Ascending aorta (tissue), 2 donors: Measurements from ENCODE around the gene ITGA2B. TPM values are rescaled to one million over a fixed set of nuclear protein-coding genes. Genes with fewer than 3 reads are reported as not detected.

ENCODE experiments used
- DNase-seq, 2 donors: peaks; one replicate each; pipeline ENCODE4 v3.0.0-alpha.2; 2019; ENCODE audit warnings: low spot score in 2 of 2
- H3K27ac ChIP-seq, 2 donors: fragments of 200-600 bp; sonication (generic); one replicate each; pipeline ENCODE4 v1.5.1; 2016 to 2017; ENCODE audit warnings: mild to moderate bottlenecking in 1 of 2
- H3K27me3 ChIP-seq: fragments of 200-600 bp; sonication (generic); one replicate; pipeline ENCODE4 v1.5.1; 2017
- H3K36me3 ChIP-seq, 2 donors: fragments of 200-600 bp; sonication (generic); one replicate each; pipeline ENCODE4 v1.5.1; 2016
- H3K4me1 ChIP-seq, 2 donors: fragments of 200-600 bp; sonication (generic); one replicate each; pipeline ENCODE4 v1.5.1; 2016 to 2017; ENCODE audit warnings: mild to moderate bottlenecking in 1 of 2
- H3K4me3 ChIP-seq, 2 donors: fragments of 200-600 bp; sonication (generic); one replicate each; pipeline ENCODE4 v1.5.1; 2016 to 2017; ENCODE audit warnings: mild to moderate bottlenecking in 1 of 2
- H3K9me3 ChIP-seq, 2 donors: fragments of 200-600 bp; sonication (generic); one replicate each; pipeline ENCODE4 v1.5.1; 2016
- intact Hi-C: fragments of 100-400 bp; cut with DNase I; formaldehyde crosslinking; loops from one replicate; pipeline ENCODE4 v1.15.1; 2023
- total RNA-seq: library from RNA; depleted of rRNA; stranded (reverse); fragments of >200 nt; gene quantifications from one replicate; pipeline ENCODE4 v1.1.0, GENCODE V29; 2016
- TF ChIP-seq, protein P1 (sequence below), 3 experiments: fragments of 200-600 bp in 2 of 3; fragments of 450-650 bp in 1 of 3; sonication (generic) in 2 of 3; IDR thresholded peaks; one replicate each; pipeline ENCODE4 v1.5.1; 2016 to 2019; ENCODE audit warnings: antibody characterized with exemption in 3 of 3, mild to moderate bottlenecking in 1 of 3, moderate library complexity in 1 of 3

ITGA2B gene
- total RNA-seq, 1 donor from 2014 or later: not detected

DNA sequence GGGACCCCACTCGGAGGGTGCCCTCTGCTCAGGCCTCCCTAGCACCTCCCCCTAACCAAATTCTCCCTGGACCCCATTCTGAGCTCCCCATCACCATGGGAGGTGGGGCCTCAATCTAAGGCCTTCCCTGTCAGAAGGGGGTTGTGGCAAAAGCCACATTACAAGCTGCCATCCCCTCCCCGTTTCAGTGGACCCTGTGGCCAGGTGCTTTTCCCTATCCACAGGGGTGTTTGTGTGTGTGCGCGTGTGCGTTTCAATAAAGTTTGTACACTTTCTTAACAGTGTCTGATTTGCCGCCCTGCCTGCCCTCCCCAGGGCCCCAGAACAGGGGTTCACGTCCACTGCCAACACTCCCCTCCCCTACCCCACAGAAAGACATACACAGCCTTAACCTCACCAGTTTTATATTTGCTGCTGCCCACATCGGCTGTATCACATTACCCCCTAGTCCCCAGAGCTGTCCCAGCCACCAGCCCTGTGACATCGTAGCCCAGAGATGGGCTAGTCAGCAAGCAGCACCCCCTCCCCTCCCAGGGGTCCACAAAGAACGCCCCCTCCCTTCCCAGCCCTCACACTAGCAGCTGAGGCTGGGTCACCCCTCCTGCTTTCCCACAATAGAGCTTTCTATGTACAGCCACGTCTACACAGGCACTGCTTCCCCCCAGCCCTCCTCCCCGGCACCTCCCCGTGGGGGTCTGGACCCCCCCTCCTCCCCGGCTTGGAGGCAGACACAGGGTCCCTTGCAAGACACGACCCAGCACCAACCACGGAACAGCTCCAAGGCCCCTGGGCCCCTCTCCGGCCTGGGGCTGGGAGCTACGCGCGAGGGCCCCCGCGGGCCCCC is 36.4 kb downstream of the ITGA2B start:
- Histone ChIP-seq H3K4me1 (no peaks in the 10 kb centered on the region), H3K27me3 (no peaks in the 10 kb centered on the region), H3K36me3 (peaks cover 29 to 37% of the 10 kb centered on the region in 2 donors), H3K27ac (no peak overlapping the region), H3K4me3 (peak overlapping the region; percentile 33 to 57), H3K9me3 (no peaks in the 10 kb centered on the region)
- no peak for DNase-seq
- intact Hi-C loops: no loop called here
- TF ChIP-seq, protein P1, sequence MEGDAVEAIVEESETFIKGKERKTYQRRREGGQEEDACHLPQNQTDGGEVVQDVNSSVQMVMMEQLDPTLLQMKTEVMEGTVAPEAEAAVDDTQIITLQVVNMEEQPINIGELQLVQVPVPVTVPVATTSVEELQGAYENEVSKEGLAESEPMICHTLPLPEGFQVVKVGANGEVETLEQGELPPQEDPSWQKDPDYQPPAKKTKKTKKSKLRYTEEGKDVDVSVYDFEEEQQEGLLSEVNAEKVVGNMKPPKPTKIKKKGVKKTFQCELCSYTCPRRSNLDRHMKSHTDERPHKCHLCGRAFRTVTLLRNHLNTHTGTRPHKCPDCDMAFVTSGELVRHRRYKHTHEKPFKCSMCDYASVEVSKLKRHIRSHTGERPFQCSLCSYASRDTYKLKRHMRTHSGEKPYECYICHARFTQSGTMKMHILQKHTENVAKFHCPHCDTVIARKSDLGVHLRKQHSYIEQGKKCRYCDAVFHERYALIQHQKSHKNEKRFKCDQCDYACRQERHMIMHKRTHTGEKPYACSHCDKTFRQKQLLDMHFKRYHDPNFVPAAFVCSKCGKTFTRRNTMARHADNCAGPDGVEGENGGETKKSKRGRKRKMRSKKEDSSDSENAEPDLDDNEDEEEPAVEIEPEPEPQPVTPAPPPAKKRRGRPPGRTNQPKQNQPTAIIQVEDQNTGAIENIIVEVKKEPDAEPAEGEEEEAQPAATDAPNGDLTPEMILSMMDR (IDR thresholded peaks at IDR 0.05): no peak

GRCh38 chr17:44351961-44352827 is 37.3 kb downstream of the ITGA2B start:
- Histone ChIP-seq H3K9me3 (no peaks in the 10 kb centered on the region), H3K36me3 (peaks cover 29 to 37% of the 10 kb centered on the region in 2 donors), H3K4me3 (no peak overlapping the region), H3K27ac (no peak overlapping the region), H3K27me3 (no peaks in the 10 kb centered on the region), H3K4me1 (no peaks in the 10 kb centered on the region)
- TF ChIP-seq, protein P1 (IDR thresholded peaks at IDR 0.05): no peak
- DNase-seq: no peak
- intact Hi-C loops: no loop called here

GRCh38 chr17:44351464-44351863 is 38.0 kb downstream of the ITGA2B start:
- no peak for DNase-seq
- Histone ChIP-seq H3K27ac (no peak overlapping the region), H3K4me1 (no peaks in the 10 kb centered on the region), H3K27me3 (no peaks in the 10 kb centered on the region), H3K9me3 (no peaks in the 10 kb centered on the region), H3K36me3 (peaks cover 29 to 37% of the 10 kb centered on the region in 2 donors), H3K4me3 (no peak overlapping the region)
- intact Hi-C loops: no loop called here
- TF ChIP-seq, protein P1 (IDR thresholded peaks at IDR 0.05): no peak

GRCh38 chr17:44350733-44351226 is 38.7 kb downstream of the ITGA2B start:
- no peak for DNase-seq
- TF ChIP-seq, protein P1 (IDR thresholded peaks at IDR 0.05): peak; percentile 34 to 60 (median 49)
- Histone ChIP-seq H3K27ac (no peak overlapping the region), H3K27me3 (no peaks in the 10 kb centered on the region), H3K4me1 (peaks cover 0 to 3% of the 10 kb centered on the region in 2 donors), H3K4me3 (no peak overlapping the region), H3K9me3 (no peaks in the 10 kb centered on the region), H3K36me3 (peaks cover 29 to 37% of the 10 kb centered on the region in 2 donors)
- intact Hi-C loops: no loop called here

GRCh38 chr17:44349553-44350070 is 39.8 kb downstream of the ITGA2B start:
- Histone ChIP-seq H3K9me3 (no peaks in the 10 kb centered on the region), H3K36me3 (peaks cover 29 to 37% of the 10 kb centered on the region in 2 donors), H3K4me3 (no peak overlapping the region), H3K27me3 (no peaks in the 10 kb centered on the region), H3K27ac (no peak overlapping the region), H3K4me1 (peaks cover 0 to 4% of the 10 kb centered on the region in 2 donors)
- intact Hi-C loops: no loop called here
- no peak for DNase-seq
- TF ChIP-seq, protein P1 (IDR thresholded peaks at IDR 0.05): no peak
